IMR-90 (cell line): ENCODE data around the gene POLR1G.

Source experiments
- BHLHE40 ChIP-seq: fragments of 150-350 bp; IDR thresholded peaks from 2 replicates; pipeline ENCODE4 v1.6.1; 2016; ENCODE audit warnings: mild to moderate bottlenecking, low read depth, low read length
- CHD1 ChIP-seq: IDR thresholded peaks from 2 replicates; pipeline ENCODE4 v1.6.1; 2012; ENCODE audit warnings: low read depth, low read length, improper control_type of control experiment
- ELK1 ChIP-seq: fragments of 150-350 bp; IDR thresholded peaks from 2 replicates; pipeline ENCODE4 v1.6.1; 2016; ENCODE audit warnings: low read depth, mild to moderate bottlenecking, low read length, moderate library complexity, borderline replicate concordance
- FOS ChIP-seq: fragments of 150-350 bp; IDR thresholded peaks from 2 replicates; pipeline ENCODE4 v1.6.1; 2016; ENCODE audit warnings: low read depth, low read length
- MAFK ChIP-seq: IDR thresholded peaks from 2 replicates; pipeline ENCODE4 v1.6.1; 2012; ENCODE audit warnings: low read depth, low read length, improper control_type of control experiment
- MAZ ChIP-seq: IDR thresholded peaks from 2 replicates; pipeline ENCODE4 v1.6.1; 2012; ENCODE audit warnings: low read depth, mild to moderate bottlenecking, low read length, improper control_type of control experiment, moderate library complexity, borderline replicate concordance
- POLR2A ChIP-seq: IDR thresholded peaks from 2 replicates; pipeline ENCODE4 v1.6.1; 2012; ENCODE audit warnings: mild to moderate bottlenecking, low read depth, low read length
- RAD21 ChIP-seq: IDR thresholded peaks from 2 replicates; pipeline ENCODE4 v1.6.1; 2012; ENCODE audit warnings: low read length, improper control_type of control experiment
- RCOR1 ChIP-seq: IDR thresholded peaks from 2 replicates; pipeline ENCODE4 v1.6.1; 2012; ENCODE audit warnings: mild to moderate bottlenecking, low read length, improper control_type of control experiment; ENCODE audit not compliant: insufficient replicate concordance
- RFX5 ChIP-seq: IDR thresholded peaks from 2 replicates; pipeline ENCODE4 v1.8.0; 2012; ENCODE audit warnings: low read depth, mild to moderate bottlenecking, low read length, moderate library complexity
- SMC3 ChIP-seq: fragments of 150-350 bp; IDR thresholded peaks from 2 replicates; pipeline ENCODE4 v1.6.1; 2016; ENCODE audit warnings: low read depth, mild to moderate bottlenecking, antibody characterized with exemption, low read length, moderate library complexity
- TF ChIP-seq, protein P1 (sequence below): fragments of 150-350 bp; IDR thresholded peaks from 2 replicates; pipeline ENCODE4 v1.6.1; 2017; ENCODE audit warnings: mild to moderate bottlenecking, antibody characterized with exemption, low read length, low read depth
- TF ChIP-seq, protein P2 (sequence below): conservative IDR thresholded peaks from 2 replicates; pipeline ENCODE4 v1.5.1; 2012; ENCODE audit warnings: mild to moderate bottlenecking, low read depth, low read length, improper control_type of control experiment

GRCh38 chr19:45362291-45362690 is 44.2 kb upstream of the POLR1G start:
- TF ChIP-seq, protein P1, sequence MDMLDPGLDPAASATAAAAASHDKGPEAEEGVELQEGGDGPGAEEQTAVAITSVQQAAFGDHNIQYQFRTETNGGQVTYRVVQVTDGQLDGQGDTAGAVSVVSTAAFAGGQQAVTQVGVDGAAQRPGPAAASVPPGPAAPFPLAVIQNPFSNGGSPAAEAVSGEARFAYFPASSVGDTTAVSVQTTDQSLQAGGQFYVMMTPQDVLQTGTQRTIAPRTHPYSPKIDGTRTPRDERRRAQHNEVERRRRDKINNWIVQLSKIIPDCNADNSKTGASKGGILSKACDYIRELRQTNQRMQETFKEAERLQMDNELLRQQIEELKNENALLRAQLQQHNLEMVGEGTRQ = no peak
- TF ChIP-seq BHLHE40 (no peak), POLR2A (no peak), CHD1 (no peak), RCOR1 (no peak), SMC3 (no peak), FOS (no peak), MAFK (no peak), RAD21 (no peak), RFX5 (no peak), ELK1 (no peak), MAZ (no peak)
- TF ChIP-seq, protein P2, sequence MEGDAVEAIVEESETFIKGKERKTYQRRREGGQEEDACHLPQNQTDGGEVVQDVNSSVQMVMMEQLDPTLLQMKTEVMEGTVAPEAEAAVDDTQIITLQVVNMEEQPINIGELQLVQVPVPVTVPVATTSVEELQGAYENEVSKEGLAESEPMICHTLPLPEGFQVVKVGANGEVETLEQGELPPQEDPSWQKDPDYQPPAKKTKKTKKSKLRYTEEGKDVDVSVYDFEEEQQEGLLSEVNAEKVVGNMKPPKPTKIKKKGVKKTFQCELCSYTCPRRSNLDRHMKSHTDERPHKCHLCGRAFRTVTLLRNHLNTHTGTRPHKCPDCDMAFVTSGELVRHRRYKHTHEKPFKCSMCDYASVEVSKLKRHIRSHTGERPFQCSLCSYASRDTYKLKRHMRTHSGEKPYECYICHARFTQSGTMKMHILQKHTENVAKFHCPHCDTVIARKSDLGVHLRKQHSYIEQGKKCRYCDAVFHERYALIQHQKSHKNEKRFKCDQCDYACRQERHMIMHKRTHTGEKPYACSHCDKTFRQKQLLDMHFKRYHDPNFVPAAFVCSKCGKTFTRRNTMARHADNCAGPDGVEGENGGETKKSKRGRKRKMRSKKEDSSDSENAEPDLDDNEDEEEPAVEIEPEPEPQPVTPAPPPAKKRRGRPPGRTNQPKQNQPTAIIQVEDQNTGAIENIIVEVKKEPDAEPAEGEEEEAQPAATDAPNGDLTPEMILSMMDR = no peak
